ENCODE data around the gene MED9.
"Not testable (repeated sequence)": the region's sequence is repeated elsewhere in the genome, so short reads cannot be mapped to it uniquely, and the experiment has no call there.

The MED9 gene

DNA sequence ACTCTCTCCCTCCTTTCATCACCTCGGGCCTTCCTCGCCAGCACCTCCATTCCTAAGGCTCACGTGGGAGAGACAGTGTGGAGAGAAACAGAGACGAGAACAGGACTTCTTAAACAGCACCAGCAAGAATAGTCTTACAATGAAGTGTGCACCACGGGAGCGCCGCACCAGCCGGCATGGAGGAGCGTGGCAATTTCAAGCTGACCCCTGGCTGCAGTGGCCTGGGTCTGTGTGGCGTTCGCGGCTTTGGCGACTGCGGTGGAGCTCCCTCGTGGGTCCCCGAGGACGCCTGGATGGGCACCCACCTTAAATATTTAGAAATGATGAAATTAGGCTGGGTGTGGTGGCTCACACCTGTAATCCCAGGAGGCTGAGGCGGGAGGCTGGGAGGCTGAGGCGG is 20.5 kb upstream of the MED9 start:
- no peak for DNase-seq

DNA sequence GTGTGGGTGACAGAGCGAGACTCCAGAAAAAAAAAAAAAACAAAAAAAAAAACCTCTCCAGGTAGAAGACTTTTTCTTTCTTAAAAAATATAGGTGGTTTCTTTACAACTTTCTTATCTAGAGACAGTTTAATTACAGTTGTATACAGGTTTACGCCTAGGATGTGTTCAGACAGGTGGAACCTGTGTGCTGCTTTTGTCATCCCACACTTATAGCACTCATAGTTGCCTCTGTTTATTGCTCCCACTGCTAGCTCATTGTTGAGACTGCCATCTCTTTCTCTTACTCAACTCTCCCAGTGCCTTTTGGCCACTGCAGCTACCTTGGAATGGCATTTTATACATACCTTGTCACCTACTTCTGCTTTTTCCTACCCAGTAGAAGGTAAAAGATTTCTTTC is 19.1 kb upstream of the MED9 start:
- DNase-seq, result no peak

DNA sequence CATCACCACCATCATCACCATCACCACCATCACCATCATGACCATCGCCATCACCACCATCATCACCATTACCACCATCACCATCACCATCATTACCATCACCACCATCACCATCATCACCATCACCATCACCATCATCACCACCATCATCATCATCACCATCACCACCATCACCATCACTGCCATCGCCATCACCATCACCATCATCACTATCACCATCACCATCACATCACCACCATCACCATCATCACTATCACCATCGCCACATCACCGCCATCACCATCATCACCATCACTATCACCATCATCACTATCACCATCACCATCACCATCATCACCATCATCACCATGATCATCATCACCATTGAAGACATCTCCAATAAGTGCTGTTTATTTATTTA is 16.8 kb upstream of the MED9 start:
- DNase-seq, result no peak

DNA sequence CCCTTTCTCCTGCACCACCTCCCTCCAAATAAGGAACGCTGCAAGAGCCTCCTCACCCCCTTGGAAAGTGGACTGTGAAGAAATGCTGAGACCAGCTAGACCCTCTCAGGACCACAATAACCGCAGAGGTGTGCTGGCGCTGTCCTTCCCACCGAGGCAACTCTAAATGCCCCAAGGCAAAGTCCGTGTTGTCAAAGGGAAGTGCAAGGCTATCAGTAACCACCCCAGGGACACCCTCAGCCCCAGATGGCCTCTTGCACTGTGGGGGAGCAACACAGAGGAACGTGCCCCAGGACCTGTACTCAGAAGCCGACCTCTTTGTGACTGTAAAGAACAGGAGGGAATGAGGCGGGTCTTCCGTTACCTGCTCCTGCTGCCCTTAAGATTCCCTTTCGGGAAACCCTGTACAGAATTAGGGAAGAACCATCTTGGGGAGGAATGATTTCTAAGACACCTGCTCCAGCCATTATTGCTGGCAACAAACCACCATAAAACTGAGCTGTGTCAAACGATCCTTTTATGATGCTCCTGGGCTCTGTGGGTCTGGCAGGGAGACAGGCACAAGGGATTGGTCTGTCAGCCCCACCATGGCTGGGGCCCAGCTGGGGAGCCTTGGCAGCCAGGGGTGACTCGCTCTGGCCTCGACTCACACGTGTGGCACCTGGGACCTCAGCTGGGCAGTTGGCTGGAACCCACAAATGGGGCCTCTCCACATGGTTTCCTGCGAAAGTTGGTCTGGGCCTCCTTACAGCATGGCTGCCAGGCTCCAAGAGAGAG is 14.6 kb upstream of the MED9 start:
- DNase-seq, result no peak

DNA sequence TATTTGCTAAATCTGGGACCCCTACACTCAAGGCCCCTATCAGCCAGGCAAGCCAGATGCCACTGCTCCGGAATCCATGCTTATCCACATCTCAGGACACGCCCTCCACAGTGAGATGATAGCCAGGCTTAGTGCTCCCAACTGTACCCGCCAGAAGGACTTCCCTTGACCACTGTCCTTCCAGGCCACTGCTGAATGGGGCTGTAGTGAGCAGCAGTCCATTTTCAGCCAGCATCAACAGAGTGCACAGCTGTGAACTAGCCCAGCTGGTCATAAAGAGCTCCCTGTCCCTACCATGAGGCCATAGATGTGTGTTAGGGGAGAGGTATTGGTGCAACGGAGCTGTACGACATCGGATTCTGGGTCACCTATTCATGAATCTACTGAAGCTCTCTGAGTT is 13.0 kb upstream of the MED9 start:
- no peak for DNase-seq

DNA sequence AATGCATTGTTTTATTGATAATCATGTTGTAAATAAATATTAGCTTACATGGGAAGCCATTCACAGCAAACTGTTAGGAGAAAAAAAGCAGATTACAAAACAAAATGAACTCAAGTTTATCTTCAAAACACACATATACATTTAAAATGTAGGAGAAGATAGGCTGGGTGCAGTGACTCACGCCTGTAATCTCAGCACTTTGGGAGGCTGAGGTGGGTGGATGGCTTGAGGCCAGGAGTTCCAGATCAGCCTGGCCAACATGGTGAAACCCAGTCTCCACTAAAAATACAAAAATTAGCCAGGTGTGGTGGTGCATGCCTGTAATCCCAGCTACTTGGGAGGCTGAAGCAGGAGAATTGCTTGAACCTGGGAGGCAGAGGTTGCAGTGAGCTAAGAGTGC is 10.9 kb upstream of the MED9 start:
- DNase-seq, result not testable (repeated sequence)

DNA sequence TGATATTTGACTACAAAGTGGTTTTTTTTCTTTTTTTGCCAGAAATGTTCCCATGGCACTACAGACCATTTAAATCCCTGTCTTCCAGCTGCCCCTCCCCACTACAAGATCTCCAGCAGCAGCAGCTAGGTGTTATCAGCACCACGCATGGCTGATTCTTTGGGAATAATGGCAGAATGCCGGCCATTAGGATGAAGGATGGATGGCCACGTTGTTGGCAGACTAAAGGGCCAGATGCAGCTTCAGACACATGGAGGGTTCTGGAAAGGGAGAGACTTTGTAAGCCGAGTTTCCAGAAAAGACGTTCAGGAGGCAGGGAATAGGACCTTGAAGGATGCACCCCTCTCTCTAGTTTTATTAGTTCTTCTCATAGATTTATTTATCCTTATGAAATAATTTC is 10.3 kb upstream of the MED9 start:
- DNase-seq, result no peak

DNA sequence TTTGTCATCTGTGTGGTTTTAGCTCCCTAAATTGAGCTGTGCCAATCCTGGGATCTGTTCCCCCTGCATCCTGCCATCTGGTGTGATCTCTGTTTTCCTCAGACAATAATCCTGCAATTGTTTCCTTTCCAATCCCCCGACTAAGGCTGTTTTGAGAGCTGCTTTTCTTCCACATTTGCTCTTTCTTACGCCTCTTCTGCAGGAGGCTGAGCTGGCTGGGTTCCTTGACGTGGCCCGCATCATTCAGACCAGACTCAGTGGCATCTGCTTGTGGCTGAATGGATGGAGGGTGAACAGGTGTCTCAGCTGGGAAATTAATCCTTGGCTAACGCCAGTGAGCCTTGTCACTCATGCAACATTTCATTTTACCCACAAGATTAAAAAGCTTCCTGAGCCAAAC is 9.8 kb upstream of the MED9 start:
- DNase-seq, result no peak

DNA sequence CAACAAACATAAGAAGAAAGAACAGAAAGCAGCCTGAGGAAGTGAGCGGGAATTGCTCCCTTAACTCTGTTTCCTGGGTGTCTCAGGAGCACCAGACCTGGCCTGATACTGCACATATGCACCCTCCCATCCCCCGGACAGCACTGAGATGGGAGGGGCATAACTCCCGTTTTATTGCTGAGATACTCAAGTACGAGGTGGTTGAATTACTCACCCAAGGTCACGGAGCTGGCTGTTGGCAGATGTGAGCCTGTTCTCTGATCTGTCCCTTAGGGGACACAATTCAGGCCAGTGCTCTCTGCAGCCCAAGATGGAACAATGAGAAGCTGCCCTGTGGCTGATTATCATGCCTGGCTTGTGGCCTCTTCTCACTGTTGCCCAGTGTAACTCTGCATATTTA is 9.1 kb upstream of the MED9 start:
- DNase-seq, result no peak

DNA sequence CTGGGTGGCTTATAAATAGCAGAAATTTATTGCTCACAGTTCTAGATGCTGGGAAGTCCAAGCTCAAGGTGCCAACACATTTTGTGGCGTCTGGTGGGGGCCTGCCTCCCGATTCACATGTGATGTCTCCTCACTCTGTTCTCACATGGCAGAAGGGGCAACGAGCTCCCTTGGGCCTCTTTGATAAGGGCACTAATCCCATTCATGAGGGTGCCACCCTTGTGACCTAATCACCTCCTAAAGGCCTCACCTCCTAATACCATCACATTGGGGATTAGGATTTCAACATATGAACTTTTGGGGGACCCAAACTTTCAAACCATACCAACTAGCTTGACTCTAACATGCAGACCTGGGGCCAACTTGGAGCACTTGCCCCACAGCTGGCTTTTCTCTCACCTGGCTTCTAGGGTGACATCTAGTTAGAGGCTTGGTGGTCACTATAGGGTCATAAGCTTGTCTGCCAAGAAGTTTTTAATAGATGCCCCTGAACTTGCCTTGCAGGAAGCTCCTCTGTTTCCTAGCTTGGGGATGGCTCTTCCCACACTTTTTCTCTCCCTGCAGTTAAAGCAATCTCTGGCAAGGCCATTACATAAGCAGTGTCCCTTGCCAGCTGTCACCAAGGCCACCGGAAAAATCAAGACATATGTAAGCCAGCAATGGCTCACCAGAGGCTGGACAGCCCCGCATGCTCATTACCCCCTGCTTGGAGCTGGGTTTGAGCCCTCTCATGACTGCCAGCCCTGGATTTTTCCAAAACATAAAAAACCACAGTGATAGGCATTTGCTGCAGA is 8.4 kb upstream of the MED9 start:
- no peak for DNase-seq

DNA sequence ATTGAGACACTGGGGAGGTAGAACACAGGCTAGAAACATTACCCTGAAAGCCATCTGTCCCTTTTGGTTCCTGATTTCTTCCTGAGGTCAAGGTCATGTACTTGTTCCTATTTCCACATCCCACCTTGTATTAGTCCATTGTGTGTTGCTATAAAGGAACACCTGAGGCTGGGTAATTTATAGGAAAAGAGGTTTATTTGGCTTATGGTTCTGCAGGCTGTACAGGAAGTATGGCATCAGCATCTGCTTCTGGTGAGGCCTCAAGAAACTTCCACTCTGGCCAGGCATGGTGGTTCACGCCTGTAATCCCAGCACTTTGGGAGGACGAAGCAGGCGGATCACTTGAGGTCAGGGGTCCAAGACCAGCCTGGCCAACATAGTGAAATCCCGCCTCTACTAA is 7.4 kb upstream of the MED9 start:
- no peak for DNase-seq

DNA sequence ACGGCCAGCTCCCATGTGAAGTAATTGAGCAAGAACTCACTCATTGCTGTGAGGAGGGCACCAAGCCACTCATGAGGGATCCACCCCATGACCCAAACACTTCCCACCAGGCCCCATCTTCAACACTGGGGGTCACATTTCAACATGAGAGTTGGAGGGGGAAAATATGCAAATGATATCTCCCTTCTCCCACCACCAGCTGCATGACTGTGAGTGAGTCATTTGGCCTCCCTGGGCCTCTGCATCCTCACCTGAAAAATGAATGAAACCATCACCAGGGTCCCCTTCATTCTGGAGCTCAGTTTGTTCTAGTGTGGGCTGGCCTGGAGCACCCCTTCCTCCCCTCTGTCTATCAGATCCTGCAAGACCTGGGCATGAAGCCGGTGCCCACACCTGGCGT is 6.8 kb upstream of the MED9 start:
- no peak for DNase-seq

DNA sequence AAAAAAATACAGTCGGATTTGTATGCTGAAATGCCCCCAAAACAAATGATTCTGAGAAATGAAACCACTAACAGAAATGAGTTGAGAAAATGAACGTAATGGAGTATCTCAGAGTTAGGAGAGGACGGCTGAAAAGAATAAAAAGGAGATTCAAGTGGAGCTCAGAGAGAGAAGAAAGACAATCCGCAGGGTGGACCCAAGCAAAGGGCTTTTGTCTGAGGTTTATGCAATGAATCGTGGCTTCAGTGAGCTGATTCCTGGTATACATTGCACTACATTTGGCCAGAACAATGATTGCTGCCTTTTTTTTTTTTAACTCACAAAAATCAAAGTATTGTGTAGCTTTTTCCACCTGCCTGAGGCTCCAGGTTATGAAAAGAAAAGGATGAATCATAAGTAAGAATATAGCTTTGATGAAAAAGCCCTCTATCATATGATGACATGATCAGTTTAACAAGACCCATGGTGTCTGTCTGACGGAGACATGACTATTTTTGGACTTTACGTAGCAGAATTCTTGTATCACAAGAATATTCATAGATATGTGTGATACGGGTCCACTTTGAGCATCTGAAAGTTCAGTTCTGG is 4.4 kb upstream of the MED9 start:
- DNase-seq, result no peak

DNA sequence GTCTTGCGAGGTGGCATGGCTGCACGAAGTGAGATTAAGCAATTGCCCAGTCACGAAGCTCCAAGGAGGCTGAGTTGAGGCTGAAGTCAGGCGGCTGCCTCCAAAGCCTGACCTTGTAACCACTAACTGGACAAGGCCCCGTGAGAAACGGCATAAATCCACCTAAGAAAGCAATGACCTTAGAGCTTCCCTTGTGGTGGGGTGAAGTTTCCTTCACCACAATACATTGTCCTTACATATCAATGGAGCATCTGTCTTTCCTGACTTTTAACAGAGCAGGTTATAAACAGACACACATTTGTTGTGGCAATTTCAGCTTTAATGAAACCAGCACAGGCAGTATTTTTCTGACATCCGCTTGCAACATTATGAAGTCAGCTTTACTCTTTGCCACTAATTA is 2.5 kb upstream of the MED9 start:
- DNase-seq, result no peak

DNA sequence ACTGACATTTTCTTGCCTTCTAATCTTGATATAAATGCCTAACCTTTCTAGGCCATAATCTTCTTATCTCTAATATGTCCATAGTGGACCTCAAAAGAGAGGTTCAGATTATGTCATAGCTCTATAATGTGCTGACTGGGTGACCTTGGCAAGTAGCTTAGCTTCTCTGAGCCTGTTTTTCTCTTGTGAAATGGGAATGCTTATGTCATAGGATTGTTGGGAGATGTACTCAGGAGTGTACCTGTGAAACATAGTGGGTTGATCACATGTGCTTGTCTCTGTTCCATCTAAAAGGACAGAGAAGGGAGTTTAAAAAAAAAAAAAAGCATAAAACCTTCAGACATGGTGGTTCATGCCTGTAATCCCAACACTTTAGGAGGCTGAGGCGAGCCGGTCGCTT is 2.4 kb downstream of the MED9 start:
- no peak for DNase-seq

DNA sequence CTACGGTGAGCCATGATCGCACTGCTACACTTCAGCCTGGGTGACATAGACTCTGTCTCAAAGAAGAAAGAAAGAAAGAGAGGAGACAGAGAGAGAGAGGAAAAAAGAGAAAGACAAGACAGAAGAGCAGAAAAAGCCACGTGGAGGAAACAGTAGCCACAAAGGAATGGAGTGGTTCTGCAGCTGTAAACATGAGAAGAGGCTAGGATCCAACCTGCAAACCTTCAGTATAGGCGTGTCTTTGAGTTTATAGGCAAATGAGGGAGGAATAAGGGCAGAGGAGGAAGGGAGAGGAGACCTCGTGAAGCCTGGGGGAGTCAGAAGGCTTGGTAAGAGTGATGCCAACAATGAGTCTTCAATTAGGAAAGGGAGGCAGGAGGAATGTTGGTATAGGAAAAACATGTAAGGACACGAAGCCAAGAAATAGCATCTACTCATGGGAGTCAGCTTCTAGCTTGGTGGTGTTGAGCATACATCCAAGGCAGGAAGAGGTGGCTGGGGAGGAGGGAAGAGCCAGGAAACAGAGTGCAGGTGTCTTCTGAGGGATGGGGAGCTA is 3.9 kb downstream of the MED9 start:
- DNase-seq, result no peak

DNA sequence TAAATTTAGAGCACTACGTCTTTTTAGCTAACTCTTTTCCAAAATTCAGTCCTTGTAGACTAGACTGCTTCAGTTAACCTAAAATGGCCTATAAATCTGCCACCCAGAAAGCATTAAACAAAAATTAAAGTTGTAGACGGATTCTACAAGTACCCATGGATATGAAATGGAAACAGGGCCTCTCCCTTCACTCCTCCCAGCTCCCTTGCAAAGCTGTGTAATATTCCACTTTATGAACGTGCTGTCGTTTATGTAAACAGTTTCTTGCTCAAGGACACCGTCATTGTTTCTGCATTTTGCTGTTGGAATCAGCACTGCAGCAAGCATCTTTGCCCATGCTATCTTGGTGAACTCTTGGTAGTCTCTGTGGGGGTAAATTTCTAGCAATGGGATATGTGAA is 5.1 kb downstream of the MED9 start:
- DNase-seq, result no peak

DNA sequence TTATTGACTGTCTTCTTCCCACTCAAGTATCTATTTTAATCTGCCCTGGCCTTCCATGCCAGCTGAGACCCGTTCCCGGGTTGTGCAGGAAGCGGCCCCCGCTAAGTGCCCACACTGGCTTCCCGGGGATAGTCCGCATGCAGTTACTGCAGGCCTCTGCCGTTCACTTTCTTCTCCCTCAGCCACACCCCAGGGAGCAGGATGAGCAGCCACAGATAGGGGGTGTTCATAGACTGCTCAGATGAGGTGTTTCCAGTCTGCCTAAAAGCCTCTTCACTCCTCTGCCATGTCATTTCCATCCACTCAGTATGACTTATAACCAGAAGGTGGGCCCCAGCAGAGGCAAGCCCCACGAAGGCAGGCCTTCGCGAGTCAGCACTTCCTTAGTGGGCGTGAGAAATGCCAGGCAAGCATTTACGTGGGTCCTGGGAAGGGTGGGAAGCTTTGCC is 7.7 kb downstream of the MED9 start:
- no peak for DNase-seq

DNA sequence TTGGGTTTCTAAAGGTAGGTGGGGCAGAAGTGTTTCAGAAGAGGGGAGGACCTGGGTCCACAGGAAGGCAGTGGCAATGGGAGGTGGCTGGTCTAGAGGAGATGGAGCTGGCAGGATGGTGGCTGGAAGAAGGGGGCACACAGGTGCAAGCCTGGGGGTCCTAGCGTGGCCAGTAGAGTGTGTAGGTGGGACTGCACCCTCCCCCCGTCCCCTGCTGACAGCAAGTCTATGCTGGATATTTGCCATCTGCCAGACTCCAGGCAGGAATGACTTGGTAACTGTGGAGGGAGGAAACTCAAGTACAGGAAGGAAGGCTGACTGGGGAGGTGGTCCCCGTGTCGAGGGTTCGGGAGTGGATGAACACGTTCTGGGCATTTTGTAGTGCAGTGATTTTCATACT is 8.6 kb downstream of the MED9 start:
- no peak for DNase-seq

DNA sequence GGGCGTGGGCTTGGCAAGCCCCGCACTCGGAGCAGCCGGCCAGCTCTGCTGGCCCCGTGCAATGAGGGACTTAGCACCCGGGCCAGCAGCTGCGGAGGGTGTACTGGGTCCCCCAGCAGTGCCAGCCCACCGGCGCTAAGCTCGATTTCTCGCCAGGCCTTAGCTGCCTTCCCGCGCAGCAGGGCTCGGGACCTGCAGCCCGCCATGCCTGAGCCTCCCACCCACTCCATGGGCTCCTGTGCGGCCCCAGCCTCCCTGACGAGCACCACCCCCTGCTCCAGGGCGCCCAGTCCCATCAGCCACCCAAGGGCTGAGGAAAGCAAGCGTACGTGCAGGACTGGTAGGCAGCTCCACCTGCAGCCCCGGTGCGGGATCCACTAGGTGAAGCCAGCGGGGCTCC is 9.6 kb downstream of the MED9 start:
- DNase-seq, result not testable (repeated sequence)

DNA sequence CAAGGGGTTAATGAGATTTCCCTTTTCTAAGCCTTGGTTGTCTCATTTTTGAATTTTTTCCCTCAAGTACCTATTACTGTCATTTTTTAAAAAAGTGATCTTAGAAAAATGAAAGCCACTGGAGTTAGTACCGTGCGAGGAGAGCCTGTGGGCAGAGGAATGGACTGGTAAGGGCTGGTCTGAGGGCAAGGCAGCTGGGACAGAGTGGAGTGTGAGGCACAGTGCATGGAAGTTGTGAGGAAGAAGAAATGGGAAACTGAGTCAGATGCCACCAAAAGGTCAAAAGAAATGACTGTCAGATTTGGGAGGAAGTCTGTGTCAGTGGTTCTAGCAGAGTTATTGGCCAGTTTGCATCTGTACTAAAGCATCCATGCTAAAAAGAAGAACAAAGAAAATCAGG is 11.2 kb downstream of the MED9 start:
- no peak for DNase-seq

DNA sequence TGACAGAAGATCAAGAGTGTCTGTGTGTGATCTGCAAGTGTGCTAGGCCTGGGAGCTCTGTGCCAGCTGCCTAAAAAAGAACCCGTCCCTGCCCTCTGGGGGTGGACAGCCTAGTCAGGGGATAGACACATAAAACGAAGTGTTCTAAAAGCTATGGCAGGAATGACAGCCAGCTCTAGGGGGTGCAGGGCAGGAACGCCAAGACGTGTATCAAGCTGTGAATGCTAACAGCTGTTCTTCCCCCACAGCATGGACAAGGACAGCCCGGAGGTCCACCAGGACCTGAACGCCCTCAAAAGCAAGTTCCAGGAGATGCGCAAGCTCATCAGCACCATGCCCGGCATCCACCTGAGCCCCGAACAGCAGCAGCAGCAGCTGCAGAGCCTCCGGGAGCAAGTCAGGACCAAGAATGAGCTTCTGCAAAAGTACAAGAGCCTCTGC is 14.3 kb downstream of the MED9 start:
- DNase-seq, result no peak

DNA sequence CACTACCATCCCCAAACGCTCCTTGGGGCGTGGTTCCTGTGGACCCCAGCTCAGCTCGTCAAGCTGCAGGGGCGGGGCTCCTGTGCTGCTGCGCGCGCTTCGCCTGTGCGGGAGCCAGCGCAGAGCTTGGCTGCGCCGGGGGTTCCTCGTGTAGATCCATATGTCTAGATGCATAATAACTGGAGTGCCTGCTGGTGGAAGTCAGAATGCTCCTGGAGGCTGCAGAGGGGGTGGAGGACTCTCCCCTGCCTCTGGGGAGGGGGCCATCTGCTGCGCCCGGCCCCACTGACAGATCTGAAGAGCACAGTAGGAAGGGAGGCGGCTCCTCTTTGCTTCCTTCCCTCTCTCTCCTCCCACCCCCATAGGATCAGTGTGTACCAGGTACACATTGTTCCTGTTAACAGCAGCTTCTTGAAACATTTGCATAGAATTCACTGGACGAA is 14.8 kb downstream of the MED9 start:
- DNase-seq, result no peak

DNA sequence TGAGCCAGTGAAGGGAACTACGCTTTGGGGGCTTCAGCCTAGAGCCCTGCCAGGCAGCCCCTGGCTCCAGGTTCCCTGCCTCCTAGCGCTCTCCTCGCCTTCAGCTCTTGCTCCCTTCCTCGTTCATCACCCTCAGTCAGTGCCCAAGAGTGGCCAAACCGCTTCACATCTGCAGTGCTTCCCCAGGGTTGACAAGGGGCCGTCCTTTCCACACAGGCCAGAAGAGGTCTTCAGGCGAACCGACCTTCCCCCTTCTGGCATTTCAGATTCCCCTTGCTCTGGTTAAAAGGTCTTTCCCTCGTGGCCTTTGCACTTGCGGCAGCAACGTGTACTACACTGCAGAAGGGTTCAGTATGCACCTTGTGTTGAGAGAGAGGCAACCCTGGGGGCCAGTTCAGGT is 15.3 kb downstream of the MED9 start:
- no peak for DNase-seq
